Keratinocyte (primary cell): ENCODE measurements around the gene FBRSL1.

ENCODE experiments used
- CTCF ChIP-seq, 3 experiments: IDR thresholded peaks in 1 of 3; conservative IDR thresholded peaks in 1 of 3; optimal IDR thresholded peaks in 1 of 3; 2 replicates in 2 of 3; 3 replicates in 1 of 3; pipeline versions ENCODE3 to v1.5.1; 2011; ENCODE audit warnings: low read length in 3 of 3, mild to moderate bottlenecking in 3 of 3, moderate library complexity in 2 of 3, control low read depth in 1 of 3, inconsistent platforms in 1 of 3; ENCODE audit not compliant: insufficient read depth in 2 of 3; ENCODE audit errors: extremely low read depth in 1 of 3
- EZH2 ChIP-seq: IDR thresholded peaks from one replicate; pipeline ENCODE4 v1.6.1; 2012; ENCODE audit warnings: inconsistent platforms, mild to moderate bottlenecking, low read length, moderate library complexity

- TF ChIP-seq CTCF (optimal IDR thresholded peaks at IDR 0.05 in 1 of 3, IDR thresholded peaks at IDR 0.05 in 1 of 3, conservative IDR thresholded peaks at IDR 0.05 in 1 of 3; ENCODE audit: extremely low read depth in 1 of 3, insufficient read depth in 2 of 3, low read length in 3 of 3) = no peak
- no peak for TF ChIP-seq EZH2
These were observed 57.3 kb downstream of the FBRSL1 start for GRCh38 chr12:132547205-132547740.
